GM19452 (cell line): ENCODE results near the gene CCT4.
"Not testable (repeated sequence)": the region's sequence is repeated elsewhere in the genome, so short reads cannot be mapped to it uniquely, and the experiment has no call there.

Experiments used
- ATAC-seq: cut with Tn5 transposase; IDR thresholded peaks from one replicate; pipeline ENCODE4 v1.9.1; 2021; ENCODE audit not compliant: unreplicated experiment

Gene CCT4, protein sequence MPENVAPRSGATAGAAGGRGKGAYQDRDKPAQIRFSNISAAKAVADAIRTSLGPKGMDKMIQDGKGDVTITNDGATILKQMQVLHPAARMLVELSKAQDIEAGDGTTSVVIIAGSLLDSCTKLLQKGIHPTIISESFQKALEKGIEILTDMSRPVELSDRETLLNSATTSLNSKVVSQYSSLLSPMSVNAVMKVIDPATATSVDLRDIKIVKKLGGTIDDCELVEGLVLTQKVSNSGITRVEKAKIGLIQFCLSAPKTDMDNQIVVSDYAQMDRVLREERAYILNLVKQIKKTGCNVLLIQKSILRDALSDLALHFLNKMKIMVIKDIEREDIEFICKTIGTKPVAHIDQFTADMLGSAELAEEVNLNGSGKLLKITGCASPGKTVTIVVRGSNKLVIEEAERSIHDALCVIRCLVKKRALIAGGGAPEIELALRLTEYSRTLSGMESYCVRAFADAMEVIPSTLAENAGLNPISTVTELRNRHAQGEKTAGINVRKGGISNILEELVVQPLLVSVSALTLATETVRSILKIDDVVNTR

DNA sequence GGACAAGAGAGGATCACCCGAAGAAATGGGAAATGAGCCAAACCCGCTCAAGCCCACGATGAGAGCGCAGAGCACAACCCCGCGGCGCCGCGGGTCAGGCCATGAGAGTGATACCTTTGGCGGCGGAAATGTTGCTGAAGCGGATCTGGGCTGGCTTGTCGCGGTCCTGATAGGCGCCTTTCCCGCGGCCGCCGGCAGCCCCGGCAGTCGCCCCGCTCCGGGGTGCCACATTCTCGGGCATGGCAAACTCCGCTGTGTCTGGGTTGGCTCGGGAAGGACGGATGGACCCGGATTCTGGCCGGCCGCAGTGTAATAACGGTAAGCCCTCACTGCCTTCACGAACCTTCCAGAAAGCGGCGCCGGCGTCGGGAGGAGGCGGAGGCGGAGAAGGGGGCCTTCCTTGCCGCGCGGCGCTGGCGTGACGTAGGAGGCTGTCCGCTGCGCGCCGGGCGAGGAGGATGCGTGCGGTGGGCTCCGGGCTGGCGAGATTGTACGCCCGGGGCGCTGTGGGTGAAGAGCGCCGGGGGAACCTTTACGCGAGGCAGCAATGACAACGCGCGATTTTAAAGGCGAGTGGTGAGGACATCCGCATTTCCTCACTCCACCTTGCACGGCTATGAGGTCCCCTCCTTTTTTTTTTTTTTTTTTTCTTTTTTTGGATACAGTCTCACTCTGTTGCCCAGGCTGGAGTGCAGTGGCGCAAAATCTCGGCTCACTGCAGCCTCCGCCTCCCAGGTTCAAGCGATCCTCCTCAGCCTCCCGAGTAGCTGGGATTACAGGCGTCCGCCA is at the start of gene CCT4:
TSS of gene CCT4 (minus strand) at position 390 of the 789 bp plus-strand sequence. CDS start at position 241, 149 bp downstream.
- ATAC-seq: peak; percentile 80

DNA sequence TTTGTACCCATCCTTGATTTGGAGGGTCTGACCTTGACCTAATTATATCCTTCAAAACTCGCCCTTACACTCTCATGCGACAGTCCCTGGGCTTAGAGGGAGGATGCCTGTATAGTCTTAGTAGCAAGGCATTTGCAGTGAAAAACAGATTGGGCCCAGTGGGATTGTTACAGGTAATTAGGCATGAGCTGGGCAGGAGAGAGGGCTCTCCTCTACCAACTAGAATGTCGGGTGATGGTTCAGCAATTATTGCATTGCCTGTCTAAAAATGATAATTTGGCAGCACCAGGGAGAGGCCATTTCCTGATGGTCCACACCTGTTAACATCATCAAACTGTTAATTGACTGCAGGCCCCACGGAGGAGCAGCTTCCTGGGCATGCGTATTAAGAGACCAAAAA is 49.4 kb upstream of the CCT4 start:
- ATAC-seq: no peak

DNA sequence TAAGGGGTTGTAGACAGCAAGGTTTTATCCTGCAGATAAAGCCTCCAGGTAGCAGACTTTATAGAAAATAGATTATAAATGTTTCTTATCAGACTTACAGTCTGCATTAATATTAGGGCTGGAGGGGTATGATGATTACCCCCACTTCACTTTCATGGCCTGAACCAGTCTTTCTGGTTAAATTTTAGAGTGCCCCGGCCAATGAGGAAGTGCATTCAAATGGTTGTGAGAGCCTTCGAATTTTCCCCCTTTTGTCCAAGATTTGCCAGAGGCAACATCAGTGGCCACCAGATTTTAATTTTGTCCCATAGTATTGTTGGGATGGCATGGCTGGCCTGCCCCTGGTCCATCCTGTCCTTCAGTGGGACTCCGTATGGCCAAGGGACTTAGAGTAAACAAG is 48.6 kb upstream of the CCT4 start:
- ATAC-seq: no peak

DNA sequence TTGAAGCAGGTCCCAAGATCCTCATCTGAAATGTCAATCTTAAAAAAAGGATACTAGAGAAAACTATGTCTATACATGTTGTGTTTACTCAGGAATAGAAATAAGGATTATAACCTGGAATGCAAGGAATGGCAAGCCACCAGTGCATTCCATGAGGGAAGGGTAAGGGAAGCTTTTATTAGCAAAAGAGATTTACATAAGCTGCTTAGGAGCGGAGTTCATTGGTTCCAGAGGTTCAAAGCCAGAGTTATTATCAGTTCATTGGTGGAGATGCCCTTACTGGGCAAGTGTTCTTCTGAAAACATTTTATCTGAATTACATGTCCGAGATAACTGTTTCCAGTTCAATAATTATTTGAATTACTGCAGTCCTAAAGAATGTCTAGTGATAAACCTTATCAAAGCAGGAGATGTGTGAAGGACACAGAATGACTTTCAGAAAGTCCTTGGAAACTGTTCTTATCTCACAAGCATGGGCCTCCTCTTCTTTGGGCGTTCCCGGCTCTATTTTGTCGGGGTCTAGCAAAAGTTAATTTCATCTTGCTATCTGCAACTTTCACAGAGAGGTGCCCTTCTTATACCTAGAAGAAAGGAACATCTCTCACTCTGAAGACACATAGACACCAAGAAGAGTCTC is 40.5 kb upstream of the CCT4 start:
- ATAC-seq: no peak

DNA sequence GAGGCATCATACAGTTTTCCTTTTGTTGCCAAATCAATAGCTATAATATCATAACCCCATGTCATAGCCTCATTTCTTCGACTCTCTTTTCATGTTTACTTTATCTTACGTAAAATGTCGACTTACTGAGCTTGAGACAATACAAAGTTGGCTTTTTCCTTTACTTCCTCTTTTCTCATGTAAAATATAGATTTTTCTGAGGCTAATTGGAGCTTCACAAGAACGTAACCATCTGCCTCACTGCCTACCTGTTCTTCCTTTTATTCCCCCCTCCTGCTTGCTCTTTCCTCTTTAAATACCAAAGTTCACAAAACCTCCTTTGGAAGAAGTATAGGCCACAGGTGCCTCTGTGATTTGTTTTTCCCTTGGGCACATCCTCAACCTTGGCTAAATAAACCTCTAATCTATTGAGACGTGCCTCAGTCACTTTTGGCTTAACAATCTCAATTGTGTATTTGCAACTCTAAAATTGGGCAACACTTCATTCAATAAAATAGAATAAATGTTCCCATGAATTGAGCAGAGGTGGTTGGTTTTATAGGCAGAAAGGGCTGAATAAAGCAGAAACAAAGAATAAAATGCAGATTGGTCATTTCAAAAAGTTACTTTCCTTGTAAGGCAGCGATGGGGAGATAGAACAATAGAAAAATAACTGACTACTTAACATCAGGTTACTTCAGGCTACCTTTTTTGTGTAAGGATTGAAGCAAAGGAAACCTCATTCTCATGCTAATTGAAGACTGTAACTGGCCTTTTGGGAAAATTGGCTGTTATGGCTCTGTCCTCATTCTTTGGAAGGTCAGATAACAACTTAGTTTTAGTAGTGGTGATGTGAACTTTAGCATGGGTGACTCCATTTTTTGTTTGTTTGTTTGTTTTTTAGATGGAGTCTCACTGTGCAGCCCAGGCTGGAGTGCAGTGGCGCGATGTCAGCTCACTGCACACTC is 38.3 kb upstream of the CCT4 start:
- ATAC-seq: no peak

DNA sequence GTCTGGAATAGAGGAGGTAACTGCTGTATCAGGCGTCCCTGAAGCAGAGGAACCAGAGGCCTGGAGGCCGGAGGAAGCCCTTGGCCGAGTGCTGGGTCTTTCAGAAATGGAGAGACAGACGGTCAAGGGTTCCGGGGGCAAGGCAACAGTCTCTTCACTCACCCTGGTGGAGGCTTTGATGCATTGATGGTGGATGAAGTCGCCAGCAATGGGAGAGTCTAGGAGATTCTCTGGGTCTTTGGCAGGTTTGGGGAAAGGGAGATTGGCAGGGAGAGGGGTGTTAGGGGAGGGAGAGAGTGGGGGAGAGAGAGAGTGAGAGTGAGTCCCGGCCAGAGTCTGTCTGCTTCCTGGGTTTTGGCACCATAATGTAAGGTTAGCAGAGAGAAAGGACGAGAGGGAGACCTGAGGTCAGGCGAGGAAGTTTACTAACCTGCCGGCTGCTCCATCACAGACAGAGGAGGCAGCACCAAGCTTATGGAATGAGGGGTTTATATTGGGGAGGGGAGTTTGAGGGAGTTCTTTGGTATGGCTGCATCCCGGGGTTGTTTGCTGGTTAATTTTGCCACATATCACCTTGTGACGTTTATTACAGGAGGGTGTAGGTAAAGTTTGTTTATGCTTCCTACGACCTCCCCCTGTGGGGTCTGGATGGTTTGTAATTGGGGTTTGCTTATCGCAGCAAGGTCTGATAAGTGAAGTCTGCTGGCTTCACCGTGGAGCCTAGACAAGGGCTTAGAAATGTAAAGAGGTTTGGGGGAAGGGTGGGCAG is 36.6 kb upstream of the CCT4 start:
- ATAC-seq: no peak

DNA sequence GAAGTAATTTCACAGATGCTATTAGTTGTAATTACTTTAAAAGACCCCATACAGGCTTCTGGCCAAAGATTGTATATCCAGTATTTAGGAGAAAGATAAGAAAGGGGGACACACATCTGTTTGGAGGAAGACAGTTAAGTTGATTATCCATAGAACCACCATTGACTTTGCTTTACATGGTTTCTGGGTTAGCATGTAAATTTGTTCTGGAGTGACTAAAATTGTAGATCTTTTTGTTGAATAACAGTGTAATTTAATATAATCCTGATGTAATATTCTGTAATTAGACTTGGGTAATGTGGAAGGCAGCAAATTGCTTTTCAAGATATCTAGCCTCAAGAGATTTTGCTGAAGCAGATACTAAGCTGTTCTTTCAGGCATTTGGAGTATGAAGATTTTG is 34.3 kb upstream of the CCT4 start:
- ATAC-seq: no peak

DNA sequence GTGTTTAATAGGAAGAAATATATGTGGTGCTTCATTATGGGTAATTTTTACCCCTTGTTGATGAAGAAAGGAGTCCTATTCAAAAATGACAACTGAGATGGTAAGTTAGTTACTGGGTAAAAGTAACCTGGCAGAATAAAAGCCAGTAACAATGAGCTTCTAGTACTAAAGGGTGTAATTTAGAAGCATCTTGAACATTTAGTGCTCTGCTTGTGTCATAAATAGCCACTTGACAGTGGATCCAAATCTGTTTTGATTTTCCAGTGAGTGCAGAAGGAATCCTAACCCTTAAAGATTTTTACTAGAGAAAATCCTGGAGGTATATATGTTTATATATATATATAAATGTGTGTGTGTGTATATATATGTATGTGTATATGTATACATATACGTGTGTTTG is 32.1 kb upstream of the CCT4 start:
- no peak for ATAC-seq

DNA sequence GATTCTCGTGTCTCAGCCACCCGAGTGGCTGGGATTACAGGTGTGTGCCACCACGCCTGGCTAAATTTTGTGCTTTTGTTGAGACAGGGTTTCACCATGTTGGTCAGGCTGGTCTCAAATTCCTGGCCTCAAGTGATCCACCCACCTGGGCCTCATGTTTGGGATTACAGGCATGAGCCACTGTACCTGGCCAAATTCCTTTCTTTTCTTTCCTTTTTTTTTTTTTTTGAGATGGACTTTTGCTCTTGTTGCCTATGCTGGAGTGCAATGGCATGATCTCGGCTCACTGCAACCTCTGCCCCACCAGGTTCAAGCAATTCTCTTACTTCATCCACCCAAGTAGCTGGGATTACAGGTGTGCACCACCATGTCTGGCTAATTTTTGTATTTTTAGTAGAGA is 26.3 kb upstream of the CCT4 start:
- ATAC-seq: not testable (repeated sequence)

DNA sequence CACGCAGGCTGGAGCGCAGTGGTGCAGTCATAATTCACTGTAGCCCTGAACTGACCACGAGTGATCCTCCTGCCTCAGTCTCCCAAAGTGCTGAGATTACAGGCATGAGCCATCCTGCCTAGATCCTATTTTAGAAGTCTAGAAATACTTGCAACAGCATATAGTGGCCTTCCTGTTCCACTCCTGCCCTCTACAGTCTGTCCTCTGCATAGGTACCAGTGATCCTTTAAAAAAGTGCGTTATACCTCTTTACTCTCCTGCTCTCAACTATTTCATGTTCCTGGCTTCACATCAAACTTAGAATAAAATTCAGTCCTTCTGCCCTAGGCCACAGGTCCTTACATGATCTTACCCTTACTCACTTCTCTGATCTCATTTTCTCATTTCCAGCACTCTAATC is 23.1 kb upstream of the CCT4 start:
- ATAC-seq: no peak

DNA sequence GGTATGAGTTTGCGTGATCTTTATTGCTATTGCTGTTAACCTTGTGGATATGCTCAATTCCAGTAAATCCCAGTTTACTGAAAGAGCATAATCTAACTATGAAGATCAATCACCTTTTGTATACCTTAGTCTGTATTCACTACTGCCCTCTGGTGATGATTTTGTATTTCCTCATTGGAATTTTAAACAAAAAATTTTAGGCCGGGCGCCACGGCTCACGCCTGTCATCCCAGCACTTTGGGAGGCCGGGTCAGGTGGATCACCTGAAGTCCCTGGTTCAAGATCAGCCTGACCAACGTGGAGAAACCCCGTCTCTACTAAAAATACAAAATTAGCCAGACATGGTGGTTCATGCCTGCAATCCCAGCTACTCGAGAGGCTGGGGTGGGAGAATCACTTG is 22.1 kb upstream of the CCT4 start:
- ATAC-seq: no peak

DNA sequence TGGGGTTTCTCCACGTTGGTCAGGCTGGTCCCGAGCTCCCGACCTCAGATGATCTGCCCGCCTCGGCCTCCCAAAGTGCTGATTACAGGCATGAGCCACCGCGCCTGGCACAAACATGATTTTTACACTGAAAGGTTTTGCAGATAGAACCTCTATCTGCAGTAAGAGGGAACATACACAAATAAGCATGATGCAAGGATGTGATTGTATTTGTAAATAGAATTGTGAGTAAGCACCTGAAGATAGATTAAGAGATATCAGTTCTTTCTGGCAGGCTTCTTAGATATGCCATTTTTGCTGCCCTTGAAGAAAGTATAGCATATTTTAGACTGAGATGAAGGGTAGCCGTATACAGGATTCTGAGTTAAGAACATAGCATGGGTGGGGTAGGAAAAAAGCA is 20.7 kb upstream of the CCT4 start:
- no peak for ATAC-seq

DNA sequence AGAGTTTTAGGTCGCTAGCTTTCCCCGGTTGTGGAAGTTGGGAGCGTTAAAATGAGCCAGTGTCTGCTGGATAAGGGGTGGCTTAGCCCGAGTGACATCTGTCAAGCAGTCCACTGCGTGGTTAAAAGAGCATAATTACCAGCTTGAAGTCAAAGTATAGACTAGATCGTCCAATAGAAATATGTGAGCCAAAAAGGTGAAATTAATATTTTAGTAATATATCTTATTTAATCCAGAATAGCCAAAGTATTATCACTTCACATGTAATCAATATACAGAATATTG is 17.7 kb upstream of the CCT4 start:
- no peak for ATAC-seq

DNA sequence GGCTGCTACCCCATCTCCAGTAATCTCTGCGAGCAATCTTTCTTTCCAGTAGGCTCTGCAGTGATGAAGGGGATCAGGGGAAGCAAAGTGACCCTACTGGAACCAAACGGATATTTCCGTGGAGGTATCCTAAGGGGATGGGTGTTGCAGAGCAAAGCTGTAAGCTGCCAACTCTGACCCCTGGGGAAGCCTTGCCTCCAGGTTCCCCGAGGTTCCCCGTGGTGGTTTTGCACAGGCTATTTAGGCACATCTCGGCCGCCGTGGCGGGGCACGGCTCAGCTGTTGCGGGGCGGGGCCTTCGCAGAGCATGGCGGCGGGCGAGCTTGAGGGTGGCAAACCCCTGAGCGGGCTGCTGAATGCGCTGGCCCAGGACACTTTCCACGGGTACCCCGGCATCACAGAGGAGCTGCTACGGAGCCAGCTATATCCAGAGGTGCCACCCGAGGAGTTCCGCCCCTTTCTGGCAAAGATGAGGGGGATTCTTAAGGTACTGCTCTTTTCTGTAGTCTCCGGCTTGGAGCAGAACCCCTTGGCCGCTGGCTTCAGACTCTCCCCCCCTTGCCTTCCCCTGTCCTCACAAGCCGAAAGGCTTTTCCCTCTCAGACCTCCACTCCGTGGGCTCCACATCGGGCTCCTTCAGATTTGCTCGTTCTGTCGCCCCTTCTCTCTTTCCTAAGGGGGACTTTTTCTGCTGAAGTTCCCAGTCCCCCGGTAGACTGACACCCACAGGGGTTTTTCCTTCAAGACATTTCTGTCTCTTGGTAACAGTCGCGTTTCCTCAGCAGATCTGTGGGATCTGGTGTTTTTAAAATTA is 17.1 kb upstream of the CCT4 start, which contains the start of gene COMMD1:
TSS of gene COMMD1 (plus strand) at position 303 of the 814 bp plus-strand sequence. CDS start at position 308, 5 bp downstream.
- peak; percentile 100 for ATAC-seq

DNA sequence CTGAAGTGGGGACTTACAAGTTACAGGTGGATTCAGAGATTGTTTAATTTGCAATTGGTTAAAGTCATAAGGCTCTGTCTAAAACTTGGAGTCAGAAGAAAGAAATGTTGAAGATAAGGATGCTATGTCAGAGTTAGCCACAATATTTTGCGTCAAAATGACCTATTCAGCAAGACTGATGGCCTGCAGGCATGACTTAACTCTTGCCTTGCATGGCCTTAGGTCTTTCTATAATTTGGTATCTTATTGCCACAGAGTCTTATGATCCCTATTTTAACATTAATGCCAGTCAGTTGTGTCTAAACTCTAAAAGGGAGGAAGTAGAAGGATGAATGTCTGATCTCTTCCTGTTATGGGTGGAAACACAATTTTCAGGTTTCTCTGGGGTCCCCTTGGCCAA is 11.8 kb upstream of the CCT4 start:
- no peak for ATAC-seq

DNA sequence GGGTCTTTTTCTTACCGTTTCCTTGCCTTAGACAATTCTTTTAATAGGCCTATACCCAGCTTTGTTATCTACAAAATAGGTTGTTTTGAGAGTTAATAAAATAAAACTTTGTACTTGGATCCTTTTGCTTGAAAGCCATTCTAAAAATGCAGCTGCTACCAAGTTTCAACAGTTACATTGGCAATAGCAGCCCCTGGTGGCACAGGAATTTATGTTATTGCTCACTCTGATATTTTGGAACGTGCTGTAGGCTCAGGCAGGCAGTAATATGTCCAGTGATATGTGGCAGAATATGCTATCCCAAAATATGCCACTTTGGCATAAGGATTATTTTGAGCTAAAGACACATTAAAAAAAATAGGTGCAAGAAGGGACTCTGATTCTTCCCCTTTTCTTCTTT is 10.4 kb upstream of the CCT4 start:
- no peak for ATAC-seq

DNA sequence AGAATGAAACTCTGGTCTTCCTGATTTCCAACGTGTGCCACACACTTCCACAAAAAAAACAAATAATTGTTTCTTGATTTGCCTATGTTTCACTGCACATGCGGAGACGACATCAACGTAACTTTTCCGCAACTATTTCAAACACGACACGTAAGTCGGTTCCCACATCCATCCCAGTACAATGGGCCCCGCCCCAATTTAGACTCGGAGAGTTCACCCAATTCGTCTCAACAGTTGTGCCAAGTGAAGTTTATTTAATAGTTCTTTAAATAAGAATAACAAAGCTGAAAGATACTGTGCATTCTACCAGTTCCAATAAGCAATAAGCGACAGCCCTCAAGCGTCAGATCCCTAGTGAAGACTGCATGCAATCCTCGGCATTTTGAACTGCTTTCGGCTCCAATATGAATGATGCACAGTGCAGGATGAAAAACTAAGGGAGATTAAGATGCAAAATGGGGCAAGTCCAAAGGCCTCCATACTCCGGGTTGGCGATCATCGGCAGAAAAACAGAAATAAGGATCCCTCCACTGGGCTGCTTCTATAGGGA is 664 bp downstream of the CCT4 start:
- no peak for ATAC-seq

DNA sequence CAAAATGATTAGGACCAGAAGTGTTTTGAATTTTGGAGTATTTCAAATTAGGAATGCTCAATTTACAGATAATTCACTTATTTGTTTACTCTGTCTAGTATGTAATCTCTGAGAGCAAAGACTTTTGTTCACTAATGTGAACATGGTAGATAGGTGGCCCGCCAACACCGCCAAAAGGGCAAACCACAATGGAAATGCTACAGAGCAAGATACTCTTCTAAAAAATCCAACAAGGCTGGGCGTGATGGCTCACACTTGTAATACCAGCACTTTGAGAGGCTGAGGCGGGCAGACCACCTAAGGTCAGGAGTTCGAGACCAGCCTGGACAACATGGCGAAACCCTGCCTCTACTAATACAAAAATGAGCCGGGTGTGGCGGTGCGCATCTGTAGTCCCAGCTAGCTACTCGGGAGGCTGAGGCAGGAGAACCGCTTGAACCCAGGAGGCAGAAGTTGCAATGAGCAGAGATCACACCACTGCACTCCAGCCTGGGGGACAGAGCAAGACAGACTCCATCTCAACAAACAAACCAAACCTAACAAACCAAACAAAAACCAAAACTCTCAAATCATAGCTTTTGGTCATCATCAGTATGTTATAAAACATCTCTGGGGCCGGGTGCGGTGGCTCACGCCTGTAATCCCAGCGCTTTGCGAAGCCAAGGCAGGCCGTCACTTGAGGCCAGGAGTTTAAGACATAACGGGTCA is 2.4 kb downstream of the CCT4 start:
- no peak for ATAC-seq
